ENCODE results near the gene SH3PXD2A. TPM values are rescaled to one million over a fixed set of nuclear protein-coding genes. Genes with fewer than 3 reads are reported as not detected.

SH3PXD2A gene
- total RNA-seq, 1 donor, result 29.0 TPM

DNA sequence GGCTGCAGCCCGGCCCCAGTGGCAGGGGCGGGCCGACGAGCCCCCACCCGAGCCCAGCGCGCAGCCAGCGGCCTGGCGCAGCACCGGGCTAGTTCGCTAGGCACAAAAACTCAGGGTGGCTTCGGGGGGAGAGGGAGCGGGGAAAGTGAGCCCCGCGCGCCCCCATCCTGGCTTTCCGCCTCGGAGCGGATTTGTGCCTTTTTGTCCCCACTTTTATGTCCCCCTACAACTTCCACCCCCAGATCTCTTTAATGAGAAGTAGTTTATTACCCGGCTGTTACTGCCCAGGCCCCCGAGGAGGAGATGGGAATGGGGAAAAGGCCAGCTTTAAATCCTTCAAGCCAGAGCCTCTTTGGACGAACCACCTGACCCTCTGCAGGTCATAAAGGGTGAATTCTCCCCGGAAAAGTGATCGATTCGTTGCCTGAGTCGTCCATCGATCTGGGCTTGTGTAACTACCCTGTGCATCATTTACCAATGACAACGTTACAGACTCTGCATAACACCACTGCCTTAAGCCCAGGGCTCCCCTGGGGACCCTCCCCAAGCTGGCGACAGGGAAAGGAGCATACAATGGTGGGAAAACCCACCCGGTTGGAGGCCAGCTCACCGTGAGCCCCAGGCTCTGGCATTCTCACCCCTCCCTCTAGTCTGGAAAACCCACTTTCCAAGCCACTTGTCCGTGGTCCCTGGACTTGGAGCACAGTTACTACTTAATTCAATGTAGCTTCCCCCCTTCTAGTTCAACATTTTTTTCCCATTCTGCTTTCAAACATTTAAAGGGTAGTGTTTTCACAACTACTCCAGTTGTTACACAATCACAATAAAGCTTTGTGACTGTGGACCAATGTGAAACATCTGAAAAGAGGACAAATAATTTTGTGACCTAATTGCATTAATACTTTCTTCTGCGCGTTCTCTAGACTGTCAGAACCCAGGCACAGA is 748 bp upstream of the SH3PXD2A start:
- Histone ChIP-seq H4K20me1 (ENCODE audit: insufficient read depth, low read length) (no peaks in the 10 kb centered on the region), H3K4me3 (ENCODE audit: insufficient read depth, low read length) (peak overlapping the region; percentile 77), H3K9me3 (ENCODE audit: low read depth, low read length) (no peaks in the 10 kb centered on the region), H3K27ac (ENCODE audit: low read depth, low read length) (no peak overlapping the region), H3K27me3 (ENCODE audit: insufficient read depth, low read length) (no peaks in the 10 kb centered on the region), H2AFZ (ENCODE audit: low read length) (peak overlapping the region; percentile 40), H3K4me1 (ENCODE audit: insufficient read depth, low read length) (peaks cover 33% of the 10 kb centered on the region), H3K79me2 (ENCODE audit: insufficient read depth, low read length) (peaks cover 22% of the 10 kb centered on the region), H3K36me3 (ENCODE audit: insufficient read depth, low read length) (no peaks in the 10 kb centered on the region), H3K4me2 (ENCODE audit: insufficient read depth, low read length) (peak overlapping the region; percentile 70)
- DNase-seq (ENCODE audit: insufficient read length, low spot score, missing footprints), result no peak
- TF ChIP-seq, protein P1, sequence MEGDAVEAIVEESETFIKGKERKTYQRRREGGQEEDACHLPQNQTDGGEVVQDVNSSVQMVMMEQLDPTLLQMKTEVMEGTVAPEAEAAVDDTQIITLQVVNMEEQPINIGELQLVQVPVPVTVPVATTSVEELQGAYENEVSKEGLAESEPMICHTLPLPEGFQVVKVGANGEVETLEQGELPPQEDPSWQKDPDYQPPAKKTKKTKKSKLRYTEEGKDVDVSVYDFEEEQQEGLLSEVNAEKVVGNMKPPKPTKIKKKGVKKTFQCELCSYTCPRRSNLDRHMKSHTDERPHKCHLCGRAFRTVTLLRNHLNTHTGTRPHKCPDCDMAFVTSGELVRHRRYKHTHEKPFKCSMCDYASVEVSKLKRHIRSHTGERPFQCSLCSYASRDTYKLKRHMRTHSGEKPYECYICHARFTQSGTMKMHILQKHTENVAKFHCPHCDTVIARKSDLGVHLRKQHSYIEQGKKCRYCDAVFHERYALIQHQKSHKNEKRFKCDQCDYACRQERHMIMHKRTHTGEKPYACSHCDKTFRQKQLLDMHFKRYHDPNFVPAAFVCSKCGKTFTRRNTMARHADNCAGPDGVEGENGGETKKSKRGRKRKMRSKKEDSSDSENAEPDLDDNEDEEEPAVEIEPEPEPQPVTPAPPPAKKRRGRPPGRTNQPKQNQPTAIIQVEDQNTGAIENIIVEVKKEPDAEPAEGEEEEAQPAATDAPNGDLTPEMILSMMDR (IDR thresholded peaks at IDR 0.05; ENCODE audit: extremely low read depth, low read depth, low read length), result no peak

DNA sequence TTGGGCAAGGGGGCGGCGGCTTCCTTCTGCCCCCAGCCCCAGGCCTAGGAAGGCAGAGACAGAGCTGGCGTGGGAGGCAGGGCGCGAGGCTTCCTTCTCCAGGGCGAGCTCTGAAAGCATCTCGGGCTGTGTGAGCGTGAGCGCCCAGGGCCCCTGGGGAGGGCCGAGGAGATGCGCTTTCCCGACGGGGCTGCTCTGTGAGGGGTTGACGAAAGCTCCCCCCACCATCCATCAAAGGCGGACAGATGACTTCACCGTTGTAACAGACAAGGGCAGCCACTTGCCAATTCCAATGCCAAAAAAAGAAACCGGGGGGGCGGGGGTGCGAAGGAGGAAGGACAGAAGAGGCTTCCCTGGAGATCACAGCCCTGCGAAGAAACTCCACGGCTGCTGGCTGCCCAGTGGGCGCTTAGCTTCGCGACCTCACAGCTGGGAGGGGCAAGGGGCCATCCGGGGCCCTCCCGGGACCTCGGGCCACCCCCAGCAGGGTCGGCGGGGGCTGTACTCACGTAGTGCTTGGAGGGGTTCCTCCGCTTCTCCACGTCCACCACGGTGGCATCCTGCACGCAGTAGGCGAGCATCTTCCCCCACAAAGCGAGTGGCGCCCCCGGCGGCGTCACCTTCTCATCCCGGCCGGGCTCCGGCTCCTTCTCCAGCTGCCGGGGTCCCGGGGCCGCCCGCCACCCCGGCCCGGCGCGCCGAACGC is 537 bp downstream of the SH3PXD2A start:
- peaks cover 45% of the 10 kb centered on the region for H3K4me1 ChIP-seq (ENCODE audit: insufficient read depth, low read length)
- no peaks in the 10 kb centered on the region for H3K9me3 ChIP-seq (ENCODE audit: low read depth, low read length)
- H3K36me3 ChIP-seq (ENCODE audit: insufficient read depth, low read length), result no peaks in the 10 kb centered on the region
- no peaks in the 10 kb centered on the region for H3K27me3 ChIP-seq (ENCODE audit: insufficient read depth, low read length)
- peaks cover 23% of the 10 kb centered on the region for H3K79me2 ChIP-seq (ENCODE audit: insufficient read depth, low read length)
- H3K4me2 ChIP-seq (ENCODE audit: insufficient read depth, low read length), result peak overlapping the region; percentile 77
- peak overlapping the region; percentile 58 for H2AFZ ChIP-seq (ENCODE audit: low read length)
- no peaks in the 10 kb centered on the region for H4K20me1 ChIP-seq (ENCODE audit: insufficient read depth, low read length)
- TF ChIP-seq, protein P1 (IDR thresholded peaks at IDR 0.05; ENCODE audit: extremely low read depth, low read depth, low read length), result no peak
- H3K4me3 ChIP-seq (ENCODE audit: insufficient read depth, low read length), result peak overlapping the region; percentile 77
- DNase-seq (ENCODE audit: insufficient read length, low spot score, missing footprints), result peak; percentile 93
- H3K27ac ChIP-seq (ENCODE audit: low read depth, low read length), result peak overlapping the region; percentile 98

GRCh38 chr10:103854265-103854685 is 1.1 kb downstream of the SH3PXD2A start:
- Histone ChIP-seq H3K27me3 (ENCODE audit: insufficient read depth, low read length) (no peaks in the 10 kb centered on the region), H3K9me3 (ENCODE audit: low read depth, low read length) (no peaks in the 10 kb centered on the region), H4K20me1 (ENCODE audit: insufficient read depth, low read length) (no peaks in the 10 kb centered on the region), H3K4me2 (ENCODE audit: insufficient read depth, low read length) (peak overlapping the region; percentile 77), H3K4me3 (ENCODE audit: insufficient read depth, low read length) (peak overlapping the region; percentile 77), H3K27ac (ENCODE audit: low read depth, low read length) (peak overlapping the region; percentile 98), H3K4me1 (ENCODE audit: insufficient read depth, low read length) (peaks cover 50% of the 10 kb centered on the region), H3K79me2 (ENCODE audit: insufficient read depth, low read length) (peaks cover 23% of the 10 kb centered on the region), H2AFZ (ENCODE audit: low read length) (peak overlapping the region; percentile 58), H3K36me3 (ENCODE audit: insufficient read depth, low read length) (no peaks in the 10 kb centered on the region)
- DNase-seq (ENCODE audit: insufficient read length, low spot score, missing footprints), result no peak
- TF ChIP-seq, protein P1 (IDR thresholded peaks at IDR 0.05; ENCODE audit: extremely low read depth, low read depth, low read length), result no peak
